Measurements from ENCODE around the gene STK38.

The STK38 gene

DNA sequence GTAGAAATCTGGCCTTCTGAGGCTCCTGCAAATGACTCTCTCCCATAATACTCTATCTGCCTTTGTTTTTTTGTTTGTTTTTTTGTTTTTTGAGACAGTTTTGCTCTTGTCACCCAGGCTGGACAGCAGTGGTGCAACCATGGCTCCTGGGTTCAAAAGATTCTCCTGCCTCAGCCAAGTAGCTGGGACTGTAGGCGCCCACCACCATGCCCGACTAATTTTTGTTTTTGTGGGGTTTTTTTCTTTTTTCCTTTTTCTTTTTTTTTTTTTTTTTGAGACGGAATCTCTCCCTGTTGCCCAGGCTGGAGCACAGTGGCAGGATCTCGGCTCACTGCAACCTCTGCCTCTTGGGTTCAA lies 16.6 kb upstream of the STK38 start:
- no peak for DNase-seq (ENCODE audit: low read depth in 2 of 2)

DNA sequence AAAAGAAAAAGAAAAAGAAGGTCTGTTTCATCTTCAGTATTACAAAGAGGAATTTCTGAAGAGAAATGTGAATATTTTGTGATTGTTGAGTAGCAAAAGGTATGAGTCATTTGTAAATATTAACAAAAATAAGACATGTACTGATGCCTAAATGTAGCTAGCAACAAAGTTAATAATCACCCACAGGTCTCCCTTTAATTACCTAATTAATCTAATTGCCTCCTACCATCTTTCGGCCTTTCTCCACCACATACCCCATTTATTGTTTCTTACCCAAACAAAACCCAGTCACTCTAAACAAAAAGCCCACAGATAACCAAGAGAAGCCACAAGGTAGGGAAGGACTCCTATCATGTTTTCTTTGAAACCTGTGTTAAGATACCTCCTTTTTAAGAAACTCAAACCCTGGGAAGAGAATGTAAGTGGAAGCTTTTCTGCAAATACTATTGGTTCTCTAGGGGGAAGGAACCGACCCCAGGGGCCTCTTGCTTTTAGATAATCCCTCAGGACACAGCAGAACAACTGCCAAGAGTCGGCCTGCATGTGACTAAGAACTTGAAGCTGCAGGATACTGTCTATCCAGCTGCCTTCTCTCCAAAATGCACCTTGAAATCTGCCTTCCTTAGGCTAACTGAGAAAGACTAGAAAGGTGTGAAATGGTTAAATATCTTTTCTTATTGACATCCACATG lies 16.1 kb upstream of the STK38 start:
- DNase-seq (ENCODE audit: low read depth in 2 of 2), result no peak

GRCh38 chr6:36560822-36561221 lies 13.5 kb upstream of the STK38 start:
- DNase-seq (ENCODE audit: low read depth in 2 of 2), result no peak

GRCh38 chr6:36559011-36559793 lies 11.9 kb upstream of the STK38 start:
- no peak for DNase-seq (ENCODE audit: low read depth in 2 of 2)

DNA sequence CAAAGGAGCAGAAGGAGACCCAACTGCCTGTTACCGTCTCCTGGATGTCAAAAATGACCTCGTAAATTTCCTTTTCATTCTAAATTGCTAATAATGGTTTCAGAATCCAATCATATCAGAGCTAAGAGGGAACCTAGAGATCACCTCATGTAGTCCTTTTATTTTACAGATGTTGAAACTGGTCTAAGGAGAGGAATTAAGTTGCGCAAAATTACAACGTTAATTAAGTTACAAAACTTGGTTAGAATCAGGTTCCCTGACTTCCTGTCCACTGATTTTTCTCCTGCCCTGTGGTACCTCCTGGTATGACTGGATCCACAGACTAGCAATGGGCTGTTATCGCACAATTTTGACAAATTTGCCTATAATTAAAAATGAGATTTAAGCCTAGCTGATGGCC lies 9.0 kb upstream of the STK38 start:
- no peak for DNase-seq (ENCODE audit: low read depth in 2 of 2)

DNA sequence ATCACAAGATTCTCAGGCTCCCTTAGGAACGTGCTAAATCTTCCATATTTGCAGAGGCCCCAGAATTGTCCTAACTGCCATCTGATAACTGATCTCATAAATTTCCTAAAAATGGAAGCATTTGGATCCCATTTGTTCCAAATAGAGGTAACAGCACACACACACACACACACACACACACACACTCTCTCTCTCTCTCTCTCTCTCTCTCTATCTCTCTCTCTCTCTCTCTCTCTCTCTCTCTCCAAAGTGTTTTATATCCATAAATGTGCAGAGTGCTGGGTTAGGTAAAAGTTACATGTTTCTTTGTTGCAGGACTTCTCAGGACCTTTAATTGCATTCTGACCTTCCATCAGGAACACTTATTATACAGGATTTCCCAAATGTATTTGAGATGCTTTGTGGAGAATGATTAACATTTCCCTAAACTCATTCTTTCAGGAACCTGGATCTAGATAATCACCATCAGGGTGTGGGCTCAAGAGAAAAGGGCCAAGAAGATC lies 8.5 kb upstream of the STK38 start:
- DNase-seq (ENCODE audit: low read depth in 2 of 2), result no peak

DNA sequence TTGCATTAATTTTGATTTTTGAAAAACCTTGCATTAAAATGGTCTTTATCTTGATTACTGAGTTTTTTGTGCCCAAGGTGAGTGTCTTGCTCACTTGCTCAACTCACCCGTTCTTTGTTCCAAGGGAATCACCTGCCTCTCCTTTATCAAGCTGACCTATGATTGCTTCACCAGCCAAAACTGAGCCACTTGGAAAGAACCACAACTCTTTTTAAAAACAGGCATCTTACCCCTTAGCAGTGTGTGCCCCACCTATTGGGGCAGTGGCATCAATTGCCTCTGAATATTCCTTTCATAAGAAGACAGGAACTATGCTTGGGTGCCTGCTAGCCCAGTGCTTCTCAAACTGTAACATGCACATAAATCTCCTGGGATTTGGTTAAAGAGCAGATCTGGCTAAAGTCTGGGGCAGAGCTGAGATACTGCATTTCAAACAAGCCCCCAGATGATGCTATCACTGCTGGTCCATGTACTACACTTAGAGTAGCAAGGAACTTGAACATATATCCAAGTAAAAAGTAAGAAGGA lies 3.3 kb upstream of the STK38 start:
- DNase-seq (ENCODE audit: low read depth in 2 of 2), result no peak

GRCh38 chr6:36548401-36548743 lies 1.1 kb upstream of the STK38 start:
- DNase-seq (ENCODE audit: low read depth in 2 of 2), result no peak

DNA sequence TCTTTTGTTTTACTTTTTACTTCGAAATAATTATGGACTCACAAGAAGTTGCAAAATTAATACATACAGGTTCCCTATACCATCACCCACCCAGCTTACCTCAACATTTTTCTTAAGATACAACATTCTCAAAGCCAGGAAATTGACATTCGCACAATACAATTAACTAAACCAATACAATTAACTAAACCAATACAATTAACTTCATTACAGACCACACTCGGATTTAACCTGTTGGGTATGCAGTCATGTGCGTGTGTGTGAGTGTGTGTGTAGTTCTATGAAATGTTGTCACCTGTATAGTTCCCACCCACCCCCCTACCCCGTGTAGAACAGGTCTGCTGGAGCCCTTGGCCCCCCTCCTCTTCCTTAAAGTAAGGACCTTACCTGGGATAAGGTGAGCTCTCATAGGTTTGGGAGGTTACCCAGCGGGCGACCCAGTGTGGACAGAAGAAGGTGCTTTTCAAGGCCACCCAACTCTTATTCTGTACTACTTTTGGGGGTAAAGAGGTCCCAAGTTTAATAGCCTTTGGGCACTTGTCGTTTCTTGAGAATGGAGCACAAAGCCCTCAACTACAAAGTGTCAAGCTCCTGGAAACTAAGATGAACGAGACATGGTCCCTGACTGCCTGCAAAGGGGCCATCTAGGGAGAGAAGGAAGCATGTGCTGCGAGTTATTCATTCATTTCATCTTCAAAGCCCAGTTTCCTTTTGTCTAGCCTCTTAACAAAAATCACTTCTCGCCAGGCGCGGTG lies 544 bp upstream of the STK38 start:
- DNase-seq (ENCODE audit: low read depth in 2 of 2), result no peak

- peak in 1 of 2 donors; percentile 18 for DNase-seq (ENCODE audit: low read depth in 2 of 2)
These were observed 865 bp downstream of the STK38 start for GRCh38 chr6:36546308-36546919.

- no peak for DNase-seq (ENCODE audit: low read depth in 2 of 2)
These were observed 1.4 kb downstream of the STK38 start for GRCh38 chr6:36545767-36546307.

GRCh38 chr6:36544228-36544627 lies 3.1 kb downstream of the STK38 start:
- DNase-seq (ENCODE audit: low read depth in 2 of 2), result peak in 1 of 2 donors; percentile 14

GRCh38 chr6:36542041-36542440 lies 5.2 kb downstream of the STK38 start:
- DNase-seq (ENCODE audit: low read depth in 2 of 2), result no peak

DNA sequence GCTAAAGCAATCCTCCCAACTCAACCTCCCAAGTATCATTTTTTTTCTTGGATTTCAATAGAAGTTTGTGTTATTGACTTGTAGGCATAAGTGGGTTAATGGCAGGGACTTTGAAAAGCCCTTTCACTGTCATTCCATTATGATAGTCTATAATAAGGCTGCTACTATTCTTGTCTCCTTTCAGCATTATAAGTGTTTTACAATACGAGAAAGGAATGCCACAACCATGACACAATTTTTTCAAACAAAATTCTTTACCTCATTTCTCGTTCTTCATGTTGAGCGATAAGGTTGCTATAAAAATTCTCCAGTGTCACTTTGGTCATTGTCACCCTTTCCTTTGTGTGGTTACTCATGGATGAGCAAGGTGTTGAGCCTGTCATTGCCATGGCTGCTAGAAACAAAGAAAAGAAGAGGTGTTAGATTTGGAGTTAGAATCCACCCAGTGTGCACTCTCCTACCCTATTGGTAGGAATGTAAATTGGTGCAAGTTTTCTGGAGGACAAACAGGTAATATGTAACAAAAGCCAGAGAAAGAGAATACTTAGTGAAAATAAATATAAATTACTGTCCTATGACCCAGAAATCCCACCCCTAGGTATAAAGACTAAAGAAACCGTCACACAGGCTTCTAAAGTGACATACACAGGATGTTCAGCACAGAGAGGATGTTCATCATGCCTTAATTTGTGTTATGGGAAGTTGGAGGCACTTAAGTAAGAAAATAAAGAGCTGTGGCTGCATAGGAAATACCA lies 7.3 kb downstream of the STK38 start:
- no peak for DNase-seq (ENCODE audit: low read depth in 2 of 2)

GRCh38 chr6:36536873-36537547 lies 10.3 kb downstream of the STK38 start:
- DNase-seq (ENCODE audit: low read depth in 2 of 2), result no peak

GRCh38 chr6:36533321-36533720 lies 14.0 kb downstream of the STK38 start:
- DNase-seq (ENCODE audit: low read depth in 2 of 2), result no peak

DNA sequence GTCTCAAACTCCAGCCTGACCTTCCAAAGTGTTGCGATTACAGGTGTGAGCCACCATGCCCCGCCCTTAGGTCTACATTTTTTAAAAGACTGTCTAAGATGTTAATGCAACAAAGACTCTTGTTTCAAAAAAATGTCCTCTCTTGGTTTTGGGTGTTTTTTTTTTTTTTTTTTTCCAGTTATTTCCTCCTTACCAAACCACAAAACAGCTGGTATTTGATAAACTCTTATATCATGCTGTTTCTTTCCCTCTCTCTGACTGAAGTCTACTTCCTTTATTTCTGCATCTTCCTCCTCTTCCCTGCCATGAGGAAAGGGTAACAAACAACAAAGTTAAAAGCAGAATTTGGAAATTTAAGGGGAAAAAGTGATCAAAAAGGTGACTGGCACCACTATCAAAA lies 21.2 kb downstream of the STK38 start:
- no peak for DNase-seq (ENCODE audit: low read depth in 2 of 2)

GRCh38 chr6:36525346-36525745 lies 21.9 kb downstream of the STK38 start:
- no peak for DNase-seq (ENCODE audit: low read depth in 2 of 2)

DNA sequence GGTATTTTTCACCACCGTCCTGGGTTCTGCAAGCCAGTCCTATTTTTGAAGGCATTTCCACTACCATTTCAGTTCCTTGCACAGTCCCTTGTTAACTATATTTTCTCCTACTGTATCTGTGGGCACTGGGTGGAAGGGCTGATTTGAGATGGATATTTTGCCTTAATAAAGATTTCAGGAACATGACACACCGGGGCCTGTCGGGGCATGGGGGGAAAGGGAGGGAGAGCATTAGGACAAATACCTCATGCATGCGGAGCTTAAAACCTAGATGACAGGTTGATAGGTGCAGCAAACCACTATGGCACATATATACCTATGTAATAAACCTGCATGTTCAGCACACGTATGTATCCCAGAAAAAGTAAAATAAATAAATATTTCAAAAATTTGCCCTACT lies 22.4 kb downstream of the STK38 start:
- DNase-seq (ENCODE audit: low read depth in 2 of 2), result no peak

DNA sequence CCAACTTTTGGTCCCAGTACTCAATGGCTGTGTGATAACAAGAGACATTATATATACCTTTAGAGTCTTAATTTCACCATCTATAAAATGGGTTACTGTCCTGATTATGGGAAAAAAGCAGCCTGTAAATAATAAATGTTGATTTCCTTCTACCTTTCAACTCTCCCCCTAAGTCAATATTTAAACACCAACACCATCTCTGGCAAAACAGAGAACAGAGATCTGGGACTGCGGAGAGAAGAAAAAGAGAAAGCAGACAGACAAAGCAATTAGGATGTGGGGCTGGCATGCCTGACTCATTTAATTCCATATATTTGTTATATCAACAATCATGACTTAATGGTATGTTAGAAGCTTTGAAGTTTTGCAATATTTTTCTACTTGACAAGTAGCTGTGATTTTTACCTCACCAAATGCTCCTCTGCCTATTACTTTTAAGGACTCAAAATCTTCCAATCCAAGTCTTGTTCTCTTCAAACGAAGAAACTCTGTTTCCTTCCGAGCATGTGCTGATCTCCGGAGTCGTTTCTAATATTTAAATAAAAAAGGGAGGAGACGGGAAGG lies 23.3 kb downstream of the STK38 start:
- DNase-seq (ENCODE audit: low read depth in 2 of 2), result no peak

All from stimulated activated CD8-positive, alpha-beta memory T cell treated with anti-CD3 and anti-CD28 coated beads, Interleukin-15, amount 100 ng/mL, for 48 hours (primary cell).